Measurements from ENCODE around the gene CCDC192.

DNA sequence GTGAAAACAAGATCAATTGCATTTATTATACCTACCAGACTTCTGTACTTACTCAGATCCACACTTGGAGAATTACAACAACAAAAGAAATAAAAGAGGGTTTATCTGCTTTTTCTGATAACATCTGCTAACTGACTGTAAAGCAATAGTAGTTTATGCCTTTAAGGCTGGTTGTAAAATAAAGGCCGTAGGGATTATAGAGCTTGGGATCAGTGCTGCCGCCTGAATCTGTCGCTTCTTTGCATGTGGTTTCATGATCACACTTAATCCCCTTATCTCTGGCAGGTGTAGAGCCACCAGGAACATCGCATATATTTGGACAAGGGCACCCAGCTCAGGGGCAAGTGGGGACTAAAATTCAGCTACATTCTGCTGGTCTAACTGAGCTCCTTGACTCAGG lies 146.7 kb downstream of the CCDC192 start:
- TF ChIP-seq EZH2phosphoT487 (IDR thresholded peaks at IDR 0.05; ENCODE audit: unreplicated experiment) (no peak), JUNB (IDR thresholded peaks at IDR 0.05; ENCODE audit: unreplicated experiment) (no peak), CTCF (conservative IDR thresholded peaks at IDR 0.05; ENCODE audit: low read depth in 2 of 2) (no peak), REST (IDR thresholded peaks at IDR 0.05; ENCODE audit: unreplicated experiment) (no peak)
